GM06990 (cell line): ENCODE data around the gene PTBP1.
"Not testable (repeated sequence)": the region's sequence is repeated elsewhere in the genome, so short reads cannot be mapped to it uniquely, and the experiment has no call there.

Experiments used
- DNase-seq: peaks from one replicate; pipeline ENCODE4 v3.0.0-alpha.2; 2011; ENCODE audit not compliant: insufficient read length; ENCODE audit errors: extremely low read depth
- H3K27me3 ChIP-seq: replicated peaks from 2 replicates; pipeline ENCODE4 v1.6.0; 2011; ENCODE audit warnings: low read length; ENCODE audit not compliant: control insufficient read depth, insufficient read depth
- H3K36me3 ChIP-seq: 2 replicates; pipeline ENCODE4 v1.5.1; 2011; ENCODE audit warnings: low read length; ENCODE audit not compliant: control insufficient read depth, insufficient read depth
- H3K4me3 ChIP-seq: replicated peaks from 2 replicates; pipeline ENCODE4 v1.5.1; 2011; ENCODE audit warnings: low read depth, mild to moderate bottlenecking, control low read depth, low read length
- TF ChIP-seq, protein P1 (sequence below): IDR thresholded peaks from 2 replicates; pipeline ENCODE4 v1.5.1; 2011; ENCODE audit warnings: low read length, control low read depth, mild to moderate bottlenecking, inconsistent platforms; ENCODE audit not compliant: insufficient read depth, poor library complexity, severe bottlenecking

The PTBP1 gene

DNA sequence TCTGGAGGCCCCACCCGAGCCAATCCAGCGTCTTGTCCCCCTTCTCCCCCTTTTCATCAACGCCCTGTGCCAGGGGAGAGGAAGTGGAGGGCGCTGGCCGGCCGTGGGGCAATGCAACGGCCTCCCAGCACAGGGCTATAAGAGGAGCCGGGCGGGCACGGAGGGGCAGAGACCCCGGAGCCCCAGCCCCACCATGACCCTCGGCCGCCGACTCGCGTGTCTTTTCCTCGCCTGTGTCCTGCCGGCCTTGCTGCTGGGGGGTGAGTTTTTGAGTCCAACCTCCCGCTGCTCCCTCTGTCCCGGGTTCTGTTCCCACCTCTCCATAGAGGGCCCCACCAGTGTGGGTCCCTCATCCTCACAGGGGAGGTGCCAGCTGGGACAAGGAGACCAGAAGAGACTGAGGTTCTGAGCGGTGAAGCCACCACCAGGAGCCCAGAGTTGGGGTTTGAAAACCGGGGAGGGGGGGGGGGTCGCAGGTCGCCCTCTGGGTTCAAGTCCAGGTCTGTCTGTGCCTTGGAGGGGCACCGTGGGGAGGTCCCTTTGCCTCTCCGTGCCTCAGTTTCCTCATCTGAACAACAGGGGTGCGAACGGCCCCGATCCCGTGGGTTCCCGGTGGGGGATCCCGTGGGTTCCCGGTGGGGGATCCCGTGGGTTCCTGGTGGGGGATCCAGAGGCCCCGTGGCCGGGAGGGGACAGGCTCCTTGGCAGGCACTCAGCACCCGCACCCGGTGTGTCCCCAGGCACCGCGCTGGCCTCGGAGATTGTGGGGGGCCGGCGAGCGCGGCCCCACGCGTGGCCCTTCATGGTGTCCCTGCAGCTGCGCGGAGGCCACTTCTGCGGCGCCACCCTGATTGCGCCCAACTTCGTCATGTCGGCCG lies 55.1 kb downstream of the PTBP1 start, which contains the start of gene ELANE:
TSS of gene ELANE (plus strand) at position 168 of the 878 bp plus-strand sequence. CDS start at position 194, 26 bp downstream.
- H3K36me3 ChIP-seq, result no peaks in the 10 kb centered on the region
- TF ChIP-seq, protein P1, sequence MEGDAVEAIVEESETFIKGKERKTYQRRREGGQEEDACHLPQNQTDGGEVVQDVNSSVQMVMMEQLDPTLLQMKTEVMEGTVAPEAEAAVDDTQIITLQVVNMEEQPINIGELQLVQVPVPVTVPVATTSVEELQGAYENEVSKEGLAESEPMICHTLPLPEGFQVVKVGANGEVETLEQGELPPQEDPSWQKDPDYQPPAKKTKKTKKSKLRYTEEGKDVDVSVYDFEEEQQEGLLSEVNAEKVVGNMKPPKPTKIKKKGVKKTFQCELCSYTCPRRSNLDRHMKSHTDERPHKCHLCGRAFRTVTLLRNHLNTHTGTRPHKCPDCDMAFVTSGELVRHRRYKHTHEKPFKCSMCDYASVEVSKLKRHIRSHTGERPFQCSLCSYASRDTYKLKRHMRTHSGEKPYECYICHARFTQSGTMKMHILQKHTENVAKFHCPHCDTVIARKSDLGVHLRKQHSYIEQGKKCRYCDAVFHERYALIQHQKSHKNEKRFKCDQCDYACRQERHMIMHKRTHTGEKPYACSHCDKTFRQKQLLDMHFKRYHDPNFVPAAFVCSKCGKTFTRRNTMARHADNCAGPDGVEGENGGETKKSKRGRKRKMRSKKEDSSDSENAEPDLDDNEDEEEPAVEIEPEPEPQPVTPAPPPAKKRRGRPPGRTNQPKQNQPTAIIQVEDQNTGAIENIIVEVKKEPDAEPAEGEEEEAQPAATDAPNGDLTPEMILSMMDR, result no peak
- DNase-seq, result no peak
- H3K27me3 ChIP-seq, result peaks cover 1% of the 10 kb centered on the region
- no peak within 1 kb of the TSS for H3K4me3 ChIP-seq

GRCh38 chr19:853014-853585 lies 55.8 kb downstream of the PTBP1 start:
- H3K4me3 ChIP-seq, result no peak overlapping the region
- DNase-seq, result no peak
- TF ChIP-seq, protein P1, result no peak
- H3K27me3 ChIP-seq, result peaks cover 1% of the 10 kb centered on the region
- H3K36me3 ChIP-seq, result no peaks in the 10 kb centered on the region

GRCh38 chr19:853614-854220 lies 56.5 kb downstream of the PTBP1 start:
- H3K27me3 ChIP-seq, DNase-seq, H3K4me3 ChIP-seq, H3K36me3 ChIP-seq: not testable (repeated sequence)

- H3K27me3 ChIP-seq, result peaks cover 1% of the 10 kb centered on the region
- H3K36me3 ChIP-seq, result no peaks in the 10 kb centered on the region
- TF ChIP-seq, protein P1, result no peak
- no peak for DNase-seq
- H3K4me3 ChIP-seq, result no peak overlapping the region
Observed at GRCh38 chr19:854549-854948, 57.3 kb downstream of the PTBP1 start.

GRCh38 chr19:855142-855541 lies 57.9 kb downstream of the PTBP1 start:
- TF ChIP-seq, protein P1, result no peak
- Histone ChIP-seq H3K27me3 (peaks cover 1% of the 10 kb centered on the region), H3K36me3 (no peaks in the 10 kb centered on the region), H3K4me3 (no peak overlapping the region)
- no peak for DNase-seq

DNA sequence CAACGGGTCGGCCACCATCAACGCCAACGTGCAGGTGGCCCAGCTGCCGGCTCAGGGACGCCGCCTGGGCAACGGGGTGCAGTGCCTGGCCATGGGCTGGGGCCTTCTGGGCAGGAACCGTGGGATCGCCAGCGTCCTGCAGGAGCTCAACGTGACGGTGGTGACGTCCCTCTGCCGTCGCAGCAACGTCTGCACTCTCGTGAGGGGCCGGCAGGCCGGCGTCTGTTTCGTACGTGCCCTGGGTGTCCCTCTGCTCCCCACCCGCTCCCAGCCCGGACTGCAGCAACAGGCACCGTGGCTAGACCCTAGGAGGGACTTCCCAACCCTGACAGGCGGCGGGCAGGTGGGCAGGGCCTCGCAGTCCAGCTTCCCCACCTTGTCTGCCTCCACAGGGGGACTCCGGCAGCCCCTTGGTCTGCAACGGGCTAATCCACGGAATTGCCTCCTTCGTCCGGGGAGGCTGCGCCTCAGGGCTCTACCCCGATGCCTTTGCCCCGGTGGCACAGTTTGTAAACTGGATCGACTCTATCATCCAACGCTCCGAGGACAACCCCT lies 58.4 kb downstream of the PTBP1 start:
- H3K36me3 ChIP-seq, result no peaks in the 10 kb centered on the region
- TF ChIP-seq, protein P1, result no peak
- DNase-seq, result no peak
- H3K4me3 ChIP-seq, result no peak overlapping the region
- H3K27me3 ChIP-seq, result no peaks in the 10 kb centered on the region
